SK-N-SH (cell line): ENCODE results near the gene STK40.

Experiments used
- EZH2phosphoT487 ChIP-seq: fragments of 200-600 bp; sonication (generic); IDR thresholded peaks from 2 replicates; pipeline ENCODE4 v1.6.1; 2017; ENCODE audit warnings: low read depth, mixed run types, mild to moderate bottlenecking, antibody characterized with exemption, moderate library complexity, borderline replicate concordance
- JUND ChIP-seq: IDR thresholded peaks from 2 replicates; pipeline ENCODE4 v1.4.0; 2012
- REST ChIP-seq: IDR thresholded peaks from 2 replicates; pipeline ENCODE4 v1.6.1; 2012; ENCODE audit warnings: mild to moderate bottlenecking, low read depth, low read length, moderate library complexity
- TAF1 ChIP-seq: IDR thresholded peaks from 2 replicates; pipeline ENCODE4 v1.6.1; 2012; ENCODE audit warnings: low read depth, mild to moderate bottlenecking, low read length, moderate library complexity, borderline replicate concordance
- TF ChIP-seq, protein P1 (sequence below): fragments of 200-600 bp; sonication (generic); IDR thresholded peaks from 2 replicates; pipeline ENCODE4 v1.6.1; 2017; ENCODE audit warnings: antibody characterized with exemption, mild to moderate bottlenecking, moderate library complexity

DNA sequence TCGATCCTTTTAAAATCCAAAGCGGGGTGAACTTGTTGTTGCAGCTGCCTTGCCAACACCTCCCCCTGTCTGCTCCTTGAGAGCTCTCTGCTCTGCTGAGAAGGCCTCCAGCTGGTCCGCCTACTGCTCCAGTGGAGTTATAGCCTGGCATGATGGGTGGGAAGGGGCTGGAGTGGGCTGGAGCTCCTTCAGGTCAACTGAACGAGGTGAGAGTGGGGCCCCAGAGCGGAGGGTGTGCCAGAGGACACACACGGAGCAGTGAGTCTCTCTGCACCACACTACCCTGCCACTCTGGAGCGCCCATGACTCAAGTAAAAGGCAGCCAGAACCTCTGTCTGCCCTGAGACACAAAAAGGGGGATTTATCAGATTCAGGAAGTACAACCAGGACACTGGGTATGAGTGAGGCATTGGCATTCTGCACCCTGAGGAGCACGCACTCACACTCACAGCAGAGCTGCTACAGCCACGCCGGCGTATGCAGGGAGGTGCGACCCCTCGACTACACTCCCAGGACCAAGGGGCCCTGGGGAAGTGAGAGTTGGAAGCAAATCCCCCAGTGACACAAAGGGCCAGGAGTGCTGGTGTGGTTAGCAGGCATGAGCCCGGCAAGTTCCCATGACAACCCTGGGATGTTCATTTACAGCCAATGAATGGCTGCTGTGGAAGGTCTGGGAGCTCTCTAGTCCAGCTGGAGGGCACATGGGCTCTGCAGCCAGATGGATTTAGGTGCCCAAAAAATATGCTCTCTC lies 34.3 kb downstream of the STK40 start:
- TF ChIP-seq, protein P1, sequence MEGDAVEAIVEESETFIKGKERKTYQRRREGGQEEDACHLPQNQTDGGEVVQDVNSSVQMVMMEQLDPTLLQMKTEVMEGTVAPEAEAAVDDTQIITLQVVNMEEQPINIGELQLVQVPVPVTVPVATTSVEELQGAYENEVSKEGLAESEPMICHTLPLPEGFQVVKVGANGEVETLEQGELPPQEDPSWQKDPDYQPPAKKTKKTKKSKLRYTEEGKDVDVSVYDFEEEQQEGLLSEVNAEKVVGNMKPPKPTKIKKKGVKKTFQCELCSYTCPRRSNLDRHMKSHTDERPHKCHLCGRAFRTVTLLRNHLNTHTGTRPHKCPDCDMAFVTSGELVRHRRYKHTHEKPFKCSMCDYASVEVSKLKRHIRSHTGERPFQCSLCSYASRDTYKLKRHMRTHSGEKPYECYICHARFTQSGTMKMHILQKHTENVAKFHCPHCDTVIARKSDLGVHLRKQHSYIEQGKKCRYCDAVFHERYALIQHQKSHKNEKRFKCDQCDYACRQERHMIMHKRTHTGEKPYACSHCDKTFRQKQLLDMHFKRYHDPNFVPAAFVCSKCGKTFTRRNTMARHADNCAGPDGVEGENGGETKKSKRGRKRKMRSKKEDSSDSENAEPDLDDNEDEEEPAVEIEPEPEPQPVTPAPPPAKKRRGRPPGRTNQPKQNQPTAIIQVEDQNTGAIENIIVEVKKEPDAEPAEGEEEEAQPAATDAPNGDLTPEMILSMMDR, result no peak; the same call in 1 of the 2 replicates
- TF ChIP-seq REST (peak; percentile 64), TAF1 (0 out of 2 replicates have a peak, but pooled peaks have one; percentile 45), JUND (peak; percentile 85), EZH2phosphoT487 (no peak)
